Stimulated activated CD4-positive, alpha-beta T cell treated with anti-CD3 and anti-CD28 coated beads, Interleukin-4, amount 100 ng/mL, for 4 hours (primary cell): Measurements from ENCODE around the gene KCNN3.

Source experiments
- DNase-seq, 2 experiments: peaks; one replicate each; pipeline ENCODE4 v3.0.0-alpha.2; 2020

The KCNN3 gene

GRCh38 chr1:154878371-154879037 lies 8.4 kb upstream of the KCNN3 start:
- DNase-seq: peak; percentile 69 to 73

- no peak for DNase-seq
Observed at GRCh38 chr1:154877370-154877974, 7.4 kb upstream of the KCNN3 start.

DNA sequence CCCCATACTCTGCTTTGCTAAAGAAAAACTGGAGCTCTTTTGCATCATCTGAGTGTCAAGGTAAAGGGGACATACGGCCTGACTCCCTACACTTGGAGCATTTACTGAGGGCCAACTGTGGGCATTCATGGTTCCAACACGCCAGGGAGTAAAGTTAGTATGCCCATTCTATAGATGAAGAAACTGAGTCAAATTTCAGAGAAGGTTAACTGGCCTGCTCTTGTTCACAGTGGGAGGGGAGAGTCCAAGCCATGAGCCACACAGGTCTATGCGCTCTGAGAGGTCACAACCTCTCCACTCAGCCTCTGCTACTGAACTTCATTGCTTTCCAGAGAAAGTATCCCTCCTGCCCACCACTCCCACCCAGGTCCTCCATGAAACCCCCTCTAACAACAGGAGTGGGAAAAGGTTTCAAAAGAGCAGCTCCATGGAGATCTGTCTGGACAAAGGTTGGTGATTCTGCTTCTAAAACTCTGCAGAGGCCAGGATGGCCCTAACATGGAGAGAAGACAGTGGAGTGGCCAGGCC lies 6.8 kb upstream of the KCNN3 start:
- no peak for DNase-seq

DNA sequence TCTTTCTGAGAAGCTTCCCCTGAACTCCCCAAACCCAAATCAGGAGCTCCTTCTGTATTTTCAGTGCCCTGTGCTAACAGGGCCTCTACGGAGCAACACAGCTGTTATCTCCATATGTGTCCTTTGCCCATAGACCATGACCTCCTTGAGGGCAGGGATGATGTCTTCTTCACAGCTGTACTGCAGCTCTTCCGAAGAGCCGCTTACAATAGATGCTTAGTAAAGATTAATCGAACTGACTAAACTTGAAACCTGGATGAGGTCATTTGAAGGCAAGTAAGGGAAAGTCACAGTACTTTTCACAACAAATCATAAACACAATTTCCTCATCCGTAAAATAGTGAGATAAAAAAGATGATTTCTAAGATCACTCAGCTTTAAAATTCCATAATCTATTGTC lies 4.4 kb upstream of the KCNN3 start:
- DNase-seq: no peak

- no peak for DNase-seq
Observed at GRCh38 chr1:154873321-154873950, 3.4 kb upstream of the KCNN3 start.

DNA sequence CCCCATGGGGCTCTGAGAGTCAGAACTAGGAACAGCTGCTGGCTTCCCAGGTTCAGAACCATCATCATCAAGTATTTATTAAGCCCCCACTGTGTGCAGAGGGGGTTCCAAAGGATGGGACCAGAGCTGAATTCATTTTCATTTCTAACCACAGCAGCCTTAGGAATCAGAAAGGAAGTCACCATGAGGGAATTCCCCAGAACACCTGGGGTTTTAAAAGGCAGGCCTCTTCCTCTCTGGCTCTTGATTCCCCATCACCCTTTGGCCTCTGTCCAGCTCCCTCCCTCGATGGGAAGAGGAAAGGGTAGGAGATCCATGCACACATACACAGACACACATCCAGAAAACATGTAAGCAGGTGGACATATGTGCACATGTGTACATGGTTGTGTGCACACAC lies 1.3 kb upstream of the KCNN3 start:
- DNase-seq: no peak

DNA sequence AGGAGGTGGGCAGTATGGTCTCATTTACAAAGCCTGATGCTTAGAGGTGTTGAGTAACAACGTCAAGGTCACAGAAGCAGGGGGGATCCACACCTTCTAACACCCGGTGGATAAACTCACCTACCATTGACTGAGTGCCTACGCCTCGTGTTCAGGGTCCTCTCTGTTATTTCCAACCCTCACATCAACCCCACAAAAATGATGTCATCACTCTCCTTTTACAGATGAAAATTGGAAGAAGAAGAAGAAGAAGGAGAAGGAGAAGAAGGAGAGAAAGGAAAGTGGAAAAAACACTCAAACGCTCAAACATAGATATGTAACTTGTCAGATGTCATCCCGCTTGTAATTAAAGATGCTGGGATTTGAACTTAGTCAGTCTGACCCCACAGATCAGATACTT lies 653 bp upstream of the KCNN3 start:
- no peak for DNase-seq

DNA sequence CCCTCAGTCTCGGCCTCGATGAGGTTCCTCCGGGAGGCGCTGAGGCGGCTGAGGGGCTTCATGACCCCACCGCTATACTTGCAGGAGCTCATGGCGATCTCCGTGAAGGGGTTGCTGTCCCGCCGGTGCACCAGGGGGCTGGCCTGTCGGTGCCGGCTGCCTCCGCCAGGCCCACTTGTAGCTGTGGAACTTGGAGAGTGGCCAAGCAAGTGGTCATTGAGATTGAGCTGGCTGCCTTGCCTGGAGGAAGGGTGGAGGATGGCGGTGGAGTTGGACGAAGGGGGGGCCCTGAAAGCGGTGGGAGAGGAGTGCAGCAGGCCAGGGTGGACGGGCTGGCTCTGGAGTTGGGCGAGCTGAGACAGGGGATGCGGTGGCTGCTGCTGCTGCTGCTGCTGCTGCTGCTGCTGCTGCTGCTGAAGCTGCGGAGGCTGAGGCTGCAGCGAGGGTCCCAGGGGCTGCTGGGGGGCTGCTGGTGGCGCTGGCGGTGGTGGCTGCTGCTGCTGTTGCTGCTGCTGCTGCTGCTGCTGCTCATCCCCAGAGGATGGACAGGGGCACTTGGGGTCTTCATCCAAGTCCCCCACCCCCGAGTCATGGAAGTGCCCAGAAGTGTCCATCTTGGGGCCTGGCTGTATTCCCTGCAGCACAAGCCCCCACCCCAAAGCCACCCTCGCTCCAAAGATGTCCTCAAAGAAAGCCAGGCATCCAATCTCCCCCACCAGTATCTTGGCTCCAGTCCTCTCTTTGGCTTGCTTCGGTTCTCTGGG lies 548 bp downstream of the KCNN3 start:
- DNase-seq: no peak

- DNase-seq: no peak
Observed at GRCh38 chr1:154867841-154868605, 2.1 kb downstream of the KCNN3 start.

GRCh38 chr1:154867064-154867825 lies 2.8 kb downstream of the KCNN3 start:
- DNase-seq: peak; percentile 12 to 26

GRCh38 chr1:154866257-154867063 lies 3.6 kb downstream of the KCNN3 start:
- no peak for DNase-seq

DNA sequence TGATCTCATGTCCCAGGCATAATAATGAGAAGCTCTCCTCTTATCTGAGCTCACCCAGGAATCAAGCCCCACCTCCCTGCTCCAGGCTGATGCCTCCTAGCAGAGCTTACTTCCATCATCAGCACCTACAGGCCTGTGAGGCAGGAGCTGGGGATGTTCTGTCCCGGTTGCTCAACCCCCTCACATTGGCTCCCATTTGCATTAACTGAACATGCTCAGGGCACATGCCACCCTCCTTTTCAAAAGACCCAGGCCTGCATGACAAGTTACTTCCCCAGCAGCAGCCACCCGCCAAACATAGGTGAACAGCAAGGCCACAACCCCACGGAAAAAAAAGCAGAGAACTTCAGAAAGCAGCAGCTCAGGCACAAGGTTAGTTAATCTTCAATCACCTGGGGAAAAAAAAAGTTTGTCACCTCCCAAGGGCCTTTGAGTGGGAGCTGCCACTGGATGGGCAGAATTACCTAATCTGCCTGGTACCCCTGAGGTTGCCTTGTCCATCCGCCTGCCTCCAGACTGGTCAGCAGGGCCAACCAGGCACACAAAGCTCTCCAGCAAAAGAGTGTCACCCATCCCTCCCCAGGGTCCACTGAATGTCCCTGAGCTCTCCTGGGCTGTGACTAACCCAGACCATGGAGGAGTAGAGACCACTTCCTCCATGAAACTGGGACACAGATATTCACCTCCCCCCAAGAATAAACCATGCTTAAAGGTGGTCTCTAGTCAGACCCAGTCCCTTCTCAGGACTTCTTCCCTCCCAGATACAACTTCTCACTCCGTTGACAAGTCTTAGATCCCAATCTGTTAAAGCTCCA lies 4.4 kb downstream of the KCNN3 start:
- DNase-seq: no peak

- DNase-seq: no peak
Observed at GRCh38 chr1:154864189-154864975, 5.7 kb downstream of the KCNN3 start.

DNA sequence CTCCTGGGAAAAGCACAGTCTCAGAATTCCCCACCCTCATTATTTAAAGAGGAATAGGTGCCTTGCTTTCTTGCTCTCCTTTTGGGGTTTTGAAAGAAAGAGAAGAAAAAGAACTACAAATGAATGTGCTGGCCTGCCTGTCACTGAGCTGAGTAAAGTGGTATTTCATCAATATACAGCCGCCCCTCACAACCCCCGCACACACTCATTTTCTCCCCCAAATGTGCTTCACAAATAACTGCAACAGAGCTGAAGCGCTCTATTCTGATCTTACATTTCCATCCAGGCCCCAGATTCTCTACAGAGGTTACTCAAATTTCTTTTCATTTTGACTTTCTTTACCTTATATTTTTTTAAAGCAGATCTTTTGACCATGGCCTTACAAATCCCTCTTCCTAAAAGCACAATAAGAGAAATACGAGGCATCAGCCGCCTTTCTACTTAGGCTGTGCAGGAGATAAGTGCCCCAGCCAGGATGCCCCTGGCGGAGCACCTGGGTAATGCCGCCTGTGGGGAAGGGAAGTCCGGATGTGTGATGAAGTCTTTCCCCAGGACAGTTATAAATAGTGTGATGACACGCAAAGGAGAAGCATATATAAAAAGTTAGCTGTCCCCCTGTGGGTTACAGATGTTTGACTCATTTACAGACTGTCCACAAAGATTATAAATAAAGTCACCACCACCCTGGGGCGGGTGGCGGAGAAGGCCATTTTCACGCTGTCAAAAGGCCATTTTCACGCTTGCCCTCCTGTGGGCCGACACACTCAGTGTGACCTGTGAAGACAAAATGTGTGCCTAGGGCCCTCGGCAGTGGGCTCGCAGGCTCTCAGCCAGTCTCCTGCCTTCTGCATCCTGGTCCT lies 6.5 kb downstream of the KCNN3 start:
- DNase-seq: peak; percentile 30 to 33

GRCh38 chr1:154862907-154863306 lies 7.2 kb downstream of the KCNN3 start:
- DNase-seq: no peak

DNA sequence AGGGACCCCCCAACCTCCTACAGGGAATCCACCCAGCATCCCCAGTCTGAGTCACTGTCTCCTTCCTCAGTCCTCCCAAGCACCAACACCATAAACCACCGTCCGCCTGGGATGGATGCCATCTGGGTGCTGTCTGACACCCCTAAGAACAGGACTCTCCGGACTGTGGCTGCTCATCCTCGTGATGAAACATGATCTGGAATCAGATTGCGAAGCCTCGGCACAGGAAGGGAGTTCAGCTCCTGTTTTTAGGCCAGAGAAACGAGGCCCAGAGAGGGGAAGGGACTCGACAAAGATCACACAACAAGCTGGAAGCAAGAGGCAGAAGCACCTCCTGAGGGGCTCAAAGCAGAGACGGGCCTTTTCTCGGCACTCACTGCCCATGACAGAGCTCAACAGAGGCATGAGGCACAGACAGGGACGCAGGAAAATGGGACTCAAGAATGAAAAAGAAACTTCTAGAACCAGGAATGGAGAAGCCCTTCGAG lies 8.4 kb downstream of the KCNN3 start:
- no peak for DNase-seq

DNA sequence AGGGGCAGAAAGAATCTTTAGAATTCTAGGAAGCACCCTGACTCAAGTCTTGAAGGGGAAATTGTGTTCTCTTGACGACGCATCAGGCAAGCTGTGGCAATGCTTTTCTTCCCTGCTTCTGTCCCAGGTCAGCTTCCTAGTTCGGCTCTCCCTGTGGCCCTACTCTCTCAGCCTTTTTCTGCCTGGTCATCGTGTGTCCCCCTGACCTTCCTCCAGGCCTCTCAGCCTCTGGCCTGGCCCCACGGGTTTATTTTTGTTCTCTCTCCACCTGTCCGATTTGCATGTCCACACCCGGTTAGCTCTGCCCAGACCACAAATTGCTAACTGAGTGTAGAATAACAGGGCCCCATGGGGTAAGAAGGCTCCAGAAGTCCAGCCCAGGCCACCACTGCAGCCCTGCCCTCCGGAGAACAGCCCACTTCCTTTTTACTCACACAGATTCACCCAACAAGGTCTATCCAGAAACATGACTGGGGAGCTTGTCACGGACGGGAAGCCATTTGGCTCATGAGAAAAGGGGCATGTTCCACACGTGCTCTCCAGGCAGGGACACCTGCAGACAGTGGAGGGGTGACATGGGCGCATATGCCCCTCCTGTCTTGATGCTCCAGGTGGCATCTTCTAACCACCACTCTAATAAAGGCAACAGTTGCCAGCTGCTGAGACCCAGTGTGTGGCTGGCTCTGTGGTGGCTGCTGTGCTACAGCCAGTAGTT lies 9.8 kb downstream of the KCNN3 start:
- no peak for DNase-seq
